GM18868 (cell line): ENCODE data around the gene CD300LB.
"Not testable (repeated sequence)": the region's sequence is repeated elsewhere in the genome, so short reads cannot be mapped to it uniquely, and the experiment has no call there.

Experiments
- ATAC-seq: cut with Tn5 transposase; IDR thresholded peaks from one replicate; pipeline ENCODE4 v1.9.1; 2021; ENCODE audit warnings: mild to moderate bottlenecking, moderate library complexity; ENCODE audit not compliant: unreplicated experiment

Gene CD300LB

GRCh38 chr17:74502861-74503260, 28.4 kb downstream of the CD300LB start:
- no peak for ATAC-seq

DNA sequence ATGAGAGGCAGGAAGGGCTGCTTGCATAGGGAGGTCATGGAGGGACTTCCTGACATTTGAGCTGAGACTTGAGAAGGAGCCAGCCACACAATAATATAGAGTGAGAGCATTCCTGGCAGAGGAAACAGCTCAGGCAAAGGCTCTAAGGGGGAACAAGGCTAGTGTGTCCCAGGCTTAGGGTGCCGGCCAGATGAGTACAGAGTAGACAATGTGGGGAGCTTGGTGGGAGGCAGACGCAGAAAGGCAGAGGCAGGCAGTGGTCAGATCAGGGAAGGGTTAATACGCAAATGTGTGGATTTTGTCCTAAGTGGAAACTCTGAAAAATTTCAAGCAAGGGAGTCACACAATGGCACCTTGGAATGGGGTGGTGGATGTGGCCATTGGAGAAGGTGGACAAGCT, 31.3 kb downstream of the CD300LB start:
- ATAC-seq, result no peak

DNA sequence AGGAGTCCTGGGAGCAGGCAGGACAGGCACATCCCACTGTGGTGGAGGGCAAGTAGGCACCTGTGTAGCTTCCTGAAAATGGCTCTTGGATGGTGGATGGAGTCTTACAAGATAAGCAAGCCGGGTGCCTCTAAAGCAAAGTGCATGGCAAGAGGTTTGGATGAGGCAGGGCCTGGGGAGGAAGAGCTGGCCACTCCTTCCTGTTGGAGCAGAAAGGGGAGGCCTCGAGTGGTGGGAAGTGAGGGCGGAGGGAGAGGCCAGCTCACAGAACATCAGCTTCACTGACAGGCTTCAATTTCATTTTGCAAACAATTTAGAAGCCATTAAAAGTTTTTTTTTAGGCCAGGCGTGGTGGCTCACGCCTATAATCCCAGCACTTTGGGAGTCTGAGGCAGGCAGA, 33.8 kb downstream of the CD300LB start:
- no peak for ATAC-seq

GRCh38 chr17:74493331-74493833, 37.9 kb downstream of the CD300LB start:
- ATAC-seq, result no peak

DNA sequence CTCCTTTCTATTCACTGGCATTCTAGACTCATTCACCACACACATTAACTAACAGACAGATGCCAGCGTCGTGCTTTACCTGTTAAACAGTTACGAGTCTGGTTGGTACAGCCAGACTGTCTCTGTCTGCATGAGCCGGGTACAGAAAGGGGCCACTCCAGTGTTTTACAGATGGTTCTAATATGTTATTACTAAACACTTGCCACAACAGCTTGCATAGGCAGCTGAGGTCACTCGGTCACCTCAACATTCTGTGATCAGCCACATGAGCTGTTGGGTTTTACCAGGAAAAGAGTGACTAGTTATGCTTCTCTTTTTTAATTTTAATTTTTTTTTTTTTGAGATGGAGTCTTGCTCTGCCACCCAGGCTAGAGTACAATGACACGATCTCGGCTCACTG, 39.6 kb downstream of the CD300LB start:
- ATAC-seq, result no peak

DNA sequence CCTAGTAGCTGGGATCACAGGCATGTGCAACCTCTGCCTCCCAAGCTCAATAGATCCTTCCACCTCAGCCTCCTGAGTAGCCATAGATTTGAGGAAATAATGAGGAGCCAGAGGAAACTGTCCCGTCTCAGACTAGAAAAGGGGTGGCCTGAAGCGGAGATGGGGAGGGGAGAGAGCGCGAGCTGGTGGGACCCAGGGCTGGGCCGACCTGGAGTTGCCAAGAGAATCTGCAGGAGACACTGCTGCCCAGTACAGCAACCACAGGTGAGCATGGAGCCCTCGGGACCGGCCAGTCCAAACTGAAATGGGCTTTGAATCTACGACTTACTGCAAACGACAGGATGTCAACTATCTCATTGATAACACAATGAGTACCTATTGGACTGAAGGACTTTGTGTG, 40.6 kb downstream of the CD300LB start:
- ATAC-seq, result no peak

GRCh38 chr17:74488276-74488675, 43.0 kb downstream of the CD300LB start:
- not testable (repeated sequence) for ATAC-seq

DNA sequence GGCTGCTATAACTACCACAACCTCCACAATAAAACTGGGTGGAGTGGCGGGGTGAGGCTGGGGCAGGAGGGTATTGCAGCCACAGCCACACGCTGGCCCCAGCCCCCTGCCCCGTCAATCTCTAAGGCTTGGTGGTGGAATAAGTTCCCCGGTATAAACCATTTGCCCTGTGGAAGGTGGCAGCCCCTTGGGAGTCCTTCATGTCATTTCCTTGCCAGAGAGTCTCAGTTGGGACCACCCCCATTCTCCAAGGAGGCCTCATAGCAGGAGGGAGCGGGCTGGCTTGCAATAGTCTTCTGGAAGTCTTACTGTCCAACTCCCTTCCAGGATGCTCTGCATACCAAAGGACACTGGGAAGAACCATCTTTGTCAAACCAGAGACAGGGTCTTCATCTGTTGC, 45.4 kb downstream of the CD300LB start:
- ATAC-seq, result no peak

DNA sequence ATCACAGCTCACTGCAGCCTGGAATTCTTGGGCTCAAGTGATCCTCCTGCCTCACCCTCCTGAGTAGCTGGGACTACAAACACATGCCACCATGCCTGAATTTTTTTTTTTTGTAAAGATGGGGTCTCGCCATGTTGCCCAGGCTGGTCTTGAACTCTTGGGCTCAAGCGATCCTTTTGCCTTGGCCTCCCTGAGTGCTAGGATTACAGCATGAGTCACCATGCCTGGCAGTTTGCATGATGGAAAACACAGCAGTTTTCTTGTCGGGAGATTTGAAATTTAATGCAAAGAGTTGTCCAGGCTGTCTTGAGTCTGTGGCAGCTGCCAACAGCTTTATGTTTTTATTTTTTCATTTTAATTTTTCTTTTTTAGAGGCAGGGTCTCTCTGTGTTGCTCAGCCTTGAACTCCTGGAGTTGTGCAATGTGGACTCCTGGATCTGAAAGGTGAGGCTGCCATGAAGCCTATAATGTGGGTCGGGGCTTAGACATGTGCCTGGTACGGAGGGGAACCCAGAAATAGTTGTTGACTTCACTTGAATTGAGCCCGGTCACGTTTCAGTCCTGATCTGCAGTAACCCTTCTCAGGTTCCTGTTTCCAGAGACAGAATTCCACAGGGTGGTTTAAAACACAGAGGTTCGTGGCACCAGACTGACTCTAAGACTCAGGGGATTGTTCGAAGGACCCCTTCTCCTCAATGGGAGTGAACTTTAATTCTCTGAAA, 46.1 kb downstream of the CD300LB start:
- no peak for ATAC-seq

- ATAC-seq, result no peak
These were observed 47.2 kb downstream of the CD300LB start for GRCh38 chr17:74484066-74484465.

- no peak for ATAC-seq
These were observed 49.7 kb downstream of the CD300LB start for GRCh38 chr17:74481621-74482020.

GRCh38 chr17:74480290-74480689, 51.0 kb downstream of the CD300LB start:
- ATAC-seq, result no peak

DNA sequence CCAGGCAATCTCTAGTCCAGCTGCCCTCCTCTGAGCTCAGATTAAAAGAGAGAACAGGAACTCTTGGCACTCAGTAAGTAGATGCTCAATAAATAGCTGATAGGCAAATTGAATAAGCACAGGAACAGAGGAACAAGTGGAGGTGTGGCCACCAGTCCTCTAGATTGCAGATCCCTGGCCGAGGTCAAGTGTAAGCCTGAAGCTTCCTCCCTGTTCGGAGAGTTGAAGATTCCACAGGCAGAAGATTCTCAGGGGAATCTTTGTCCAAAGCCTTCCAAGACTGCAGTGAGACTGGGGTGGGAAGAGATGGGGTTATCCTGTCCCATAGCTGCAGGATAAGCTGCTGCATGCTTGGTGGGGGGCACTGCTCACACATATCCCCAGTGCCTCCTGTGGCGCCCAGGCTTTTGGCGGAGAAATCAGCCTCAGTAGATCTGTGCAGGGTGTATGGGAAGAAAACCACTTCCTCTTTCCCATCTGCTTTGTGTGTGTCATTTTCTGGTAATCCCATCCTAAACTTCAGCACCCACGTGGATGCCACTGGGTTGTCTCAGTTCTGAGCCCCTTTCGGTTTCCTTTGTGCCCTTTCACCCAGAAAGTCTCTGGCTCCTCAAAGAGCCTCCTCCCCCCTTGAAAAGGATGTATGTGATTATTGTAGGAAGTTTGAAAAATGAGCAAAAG, 52.7 kb downstream of the CD300LB start:
- no peak for ATAC-seq

DNA sequence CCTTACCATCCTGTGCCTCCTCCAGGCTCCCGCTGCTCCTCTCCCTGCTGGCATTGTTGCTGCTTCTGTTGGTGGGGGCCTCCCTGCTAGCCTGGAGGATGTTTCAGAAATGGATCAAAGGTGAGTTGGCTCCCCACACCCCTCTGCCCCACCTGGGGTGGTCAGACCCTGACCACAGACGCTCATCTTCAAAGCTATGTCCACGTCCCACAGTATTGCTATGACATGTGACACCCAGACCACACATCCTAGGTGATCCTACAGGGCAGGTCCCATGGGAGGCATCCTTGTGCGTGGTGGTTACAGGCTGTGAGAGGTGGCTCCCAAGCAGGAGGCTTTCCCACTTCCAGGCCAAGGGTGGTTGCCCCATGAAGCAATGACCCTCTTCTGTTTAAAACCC, 53.9 kb downstream of the CD300LB start:
- ATAC-seq, result no peak

GRCh38 chr17:74475189-74475588, 56.1 kb downstream of the CD300LB start:
- no peak for ATAC-seq

DNA sequence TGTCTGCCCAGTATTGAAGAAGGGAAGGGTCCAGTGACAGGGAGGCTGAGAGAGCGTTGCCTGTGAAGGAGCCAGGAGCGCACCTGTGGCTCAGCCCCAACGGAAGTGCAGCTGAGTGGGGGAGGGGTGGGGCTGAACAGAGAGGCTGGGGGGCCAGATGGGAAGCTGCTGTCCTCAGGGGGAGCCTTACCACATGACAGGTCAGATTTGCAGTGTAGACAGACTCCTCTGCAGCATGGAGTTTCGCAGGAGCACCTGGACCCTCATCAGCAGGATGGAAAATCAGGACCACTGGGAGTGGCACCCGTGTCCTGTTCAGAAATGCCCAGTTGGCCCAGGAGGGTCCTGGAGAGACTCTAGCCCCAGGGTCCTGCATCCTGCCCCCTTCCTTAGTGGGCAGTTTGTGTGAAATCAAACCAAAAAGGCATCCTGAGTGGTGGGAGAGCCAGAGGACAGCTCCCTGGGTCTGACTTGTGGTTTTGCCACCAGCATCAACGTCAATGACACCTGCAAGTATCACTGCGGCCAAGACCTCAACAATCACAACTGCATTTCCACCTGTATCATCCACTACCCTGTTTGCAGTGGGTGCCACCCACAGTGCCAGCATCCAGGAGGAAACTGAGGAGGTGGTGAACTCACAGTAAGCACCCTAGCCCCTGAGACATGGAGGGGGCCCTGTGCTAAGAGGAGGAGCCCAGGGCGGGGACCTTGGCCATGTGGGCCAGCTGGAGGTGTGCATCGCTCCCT, 57.1 kb downstream of the CD300LB start:
- ATAC-seq, result no peak

DNA sequence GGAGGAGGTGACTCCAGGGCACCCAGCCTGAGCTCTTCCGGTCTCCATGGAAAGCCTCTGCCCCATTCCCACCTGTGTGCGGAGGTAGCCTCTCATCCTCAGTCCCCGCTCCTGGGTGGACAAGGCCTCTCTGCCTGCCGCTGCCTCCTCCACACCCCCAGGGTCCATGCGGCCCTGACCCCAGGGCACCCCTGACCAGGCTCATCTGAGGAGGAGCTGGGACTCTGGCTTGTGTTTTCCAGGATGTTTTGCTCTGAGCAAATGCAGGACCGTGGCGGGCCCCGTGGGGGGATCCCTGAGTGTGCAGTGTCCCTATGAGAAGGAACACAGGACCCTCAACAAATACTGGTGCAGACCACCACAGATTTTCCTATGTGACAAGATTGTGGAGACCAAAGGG, 58.0 kb downstream of the CD300LB start:
- ATAC-seq, result no peak

GRCh38 chr17:74472890-74473289, 58.4 kb downstream of the CD300LB start:
- no peak for ATAC-seq

DNA sequence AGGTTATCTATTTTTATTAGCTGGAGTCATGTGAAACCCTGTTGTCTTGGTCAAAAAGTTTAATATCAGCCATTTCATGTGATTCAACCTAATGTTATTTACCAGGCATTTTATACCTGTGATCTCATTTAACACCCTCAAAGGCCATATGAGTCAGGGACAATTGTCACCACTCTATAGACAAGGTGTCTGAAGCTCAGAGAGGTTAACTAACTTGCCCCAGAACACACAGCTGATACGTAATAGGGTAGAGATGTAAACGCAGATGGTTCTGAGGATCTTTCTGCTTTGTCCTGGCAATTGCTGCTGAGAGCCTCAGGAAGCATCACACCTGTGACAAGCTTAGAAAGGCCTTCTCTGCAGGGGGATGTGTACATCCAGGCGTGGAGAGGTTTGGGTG, 59.9 kb downstream of the CD300LB start:
- ATAC-seq, result no peak
